IMR-90 (cell line): ENCODE data around the gene DLX3. TPM values are rescaled to one million over a fixed set of nuclear protein-coding genes. Genes with fewer than 3 reads are reported as not detected.

ENCODE experiments used
- ATAC-seq: fragments of 200-7000 bp; cut with Tn5 transposase; 2 replicates; pipeline ENCODE4 v1.9.1; 2020; ENCODE audit warnings: low read depth, mild to moderate bottlenecking, moderate library complexity
- BruUV-seq: library from RNA; stranded (reverse); fragments of 400-500 nt; replicated peaks from 2 replicates; lab custom pipeline; 2021; lab: Mats Ljungman, UMichigan
- CTCF ChIA-PET: fragments of 300-600 bp; formaldehyde crosslinking; extraction: SDS; loops from one replicate; lab custom pipeline; 2021; ENCODE audit warnings: antibody characterized with exemption; lab: Yijun Ruan, JAX
- POLR2A ChIA-PET: fragments of 300-600 bp; sonication (Branson Sonifier 250); formaldehyde crosslinking; loops from one replicate; lab custom pipeline; 2022; ENCODE audit warnings: antibody characterized with exemption; ENCODE audit not compliant: unreplicated experiment; lab: Charles Lee
- DNase-seq: peaks from one replicate; pipeline ENCODE4 v3.0.0; 2013
- H2AFZ ChIP-seq: replicated peaks from 2 replicates; pipeline ENCODE3; 2013; ENCODE audit warnings: low read length, mild to moderate bottlenecking; ENCODE audit not compliant: poor library complexity
- H2AK5ac ChIP-seq: 2 replicates; pipeline ENCODE4 v1.6.1; 2013; ENCODE audit warnings: low read depth, low read length, inconsistent platforms
- H2AK9ac ChIP-seq: replicated peaks from 2 replicates; pipeline ENCODE3; 2013; ENCODE audit warnings: mild to moderate bottlenecking, low read depth, low read length, moderate library complexity; ENCODE audit not compliant: poor library complexity
- H2BK120ac ChIP-seq: 2 replicates; pipeline ENCODE4 v1.6.1; 2013; ENCODE audit warnings: low read depth, low read length, inconsistent platforms
- H2BK15ac ChIP-seq: 3 replicates; pipeline ENCODE4 v1.6.1; 2013; ENCODE audit warnings: low read depth, low read length, inconsistent platforms
- H2BK20ac ChIP-seq: 2 replicates; pipeline ENCODE4 v1.6.1; 2013; ENCODE audit warnings: low read depth, mild to moderate bottlenecking, inconsistent platforms, low read length, moderate library complexity
- H2BK5ac ChIP-seq: 2 replicates; pipeline ENCODE4 v1.6.1; 2013; ENCODE audit warnings: mild to moderate bottlenecking, low read depth, low read length, inconsistent platforms; ENCODE audit not compliant: poor library complexity, severe bottlenecking
- H3K14ac ChIP-seq: replicated peaks from 2 replicates; pipeline ENCODE4 v1.6.1; 2013; ENCODE audit warnings: low read depth, low read length, inconsistent platforms
- H3K18ac ChIP-seq: 2 replicates; pipeline ENCODE4 v1.6.1; 2013; ENCODE audit warnings: low read depth, low read length, control low read depth
- H3K23ac ChIP-seq: 2 replicates; pipeline ENCODE4 v1.6.1; 2013; ENCODE audit warnings: low read depth, low read length, inconsistent platforms
- H3K27ac ChIP-seq: 2 replicates; pipeline ENCODE4 v1.5.1; 2013; ENCODE audit warnings: mild to moderate bottlenecking, control low read depth, low read length; ENCODE audit not compliant: insufficient read depth
- H3K27me3 ChIP-seq: 2 replicates; pipeline ENCODE4 v1.6.1; 2013; ENCODE audit warnings: low read length; ENCODE audit not compliant: control insufficient read depth, insufficient read depth
- H3K36me3 ChIP-seq: 2 replicates; pipeline ENCODE4 v1.6.1; 2013; ENCODE audit warnings: low read length, mixed read lengths; ENCODE audit not compliant: control insufficient read depth, insufficient read depth
- H3K4ac ChIP-seq: 2 replicates; pipeline ENCODE4 v1.6.1; 2013; ENCODE audit warnings: low read depth, low read length, inconsistent platforms
- H3K4me1 ChIP-seq: 2 replicates; pipeline ENCODE4 v1.6.1; 2013; ENCODE audit warnings: low read length, mixed read lengths; ENCODE audit not compliant: control insufficient read depth, insufficient read depth
- H3K4me2 ChIP-seq: 2 replicates; pipeline ENCODE4 v1.6.1; 2013; ENCODE audit warnings: low read depth, mild to moderate bottlenecking, control low read depth, low read length, moderate library complexity
- H3K4me3 ChIP-seq: 2 replicates; pipeline ENCODE4 v1.5.1; 2013; ENCODE audit warnings: low read depth, mild to moderate bottlenecking, control low read depth, low read length, moderate library complexity; ENCODE audit not compliant: insufficient read depth
- H3K56ac ChIP-seq: 2 replicates; pipeline ENCODE4 v1.6.1; 2013; ENCODE audit warnings: low read length, inconsistent platforms; ENCODE audit not compliant: insufficient read depth; ENCODE audit errors: extremely low read depth
- H3K79me1 ChIP-seq, 2 experiments: 2 replicates each; pipeline ENCODE4 v1.6.1; 2013; ENCODE audit warnings: low read length in 2 of 2, inconsistent platforms in 1 of 2, low read depth in 1 of 2
- H3K9ac ChIP-seq: 2 replicates; pipeline ENCODE4 v1.6.1; 2013; ENCODE audit warnings: low read depth, low read length, control low read depth
- H3K9me1 ChIP-seq: 2 replicates; pipeline ENCODE4 v1.6.1; 2013; ENCODE audit warnings: low read length, inconsistent platforms; ENCODE audit not compliant: insufficient read depth
- H3K9me3 ChIP-seq: 2 replicates; pipeline ENCODE4 v1.6.1; 2013; ENCODE audit warnings: low read length; ENCODE audit not compliant: control insufficient read depth, insufficient read depth
- H4K20me1 ChIP-seq: 2 replicates; pipeline ENCODE4 v1.6.1; 2013; ENCODE audit warnings: low read length, inconsistent platforms; ENCODE audit not compliant: insufficient read depth
- H4K5ac ChIP-seq: 2 replicates; pipeline ENCODE4 v1.6.1; 2013; ENCODE audit warnings: mild to moderate bottlenecking, low read depth, low read length, control low read depth
- H4K8ac ChIP-seq, 2 experiments: 2 replicates each; pipeline ENCODE4 v1.6.1; 2013; ENCODE audit warnings: low read depth in 2 of 2, low read length in 2 of 2, control low read depth in 1 of 2, inconsistent platforms in 1 of 2
- H4K91ac ChIP-seq: 2 replicates; pipeline ENCODE4 v1.6.1; 2013; ENCODE audit warnings: low read depth, low read length, inconsistent platforms; ENCODE audit not compliant: insufficient read depth
- BHLHE40 ChIP-seq: fragments of 150-350 bp; IDR thresholded peaks from 2 replicates; pipeline ENCODE4 v1.6.1; 2016; ENCODE audit warnings: mild to moderate bottlenecking, low read depth, low read length
- FOS ChIP-seq: fragments of 150-350 bp; IDR thresholded peaks from 2 replicates; pipeline ENCODE4 v1.6.1; 2016; ENCODE audit warnings: low read depth, low read length
- MAFK ChIP-seq: IDR thresholded peaks from 2 replicates; pipeline ENCODE4 v1.6.1; 2012; ENCODE audit warnings: low read depth, low read length, improper control_type of control experiment
- MAZ ChIP-seq: IDR thresholded peaks from 2 replicates; pipeline ENCODE4 v1.6.1; 2012; ENCODE audit warnings: low read depth, mild to moderate bottlenecking, low read length, improper control_type of control experiment, moderate library complexity, borderline replicate concordance
- RAD21 ChIP-seq: IDR thresholded peaks from 2 replicates; pipeline ENCODE4 v1.6.1; 2012; ENCODE audit warnings: low read length, improper control_type of control experiment
- WGBS, 2 experiments: methylation state at CpG; one replicate each; pipeline versions ENCODE4 v1.1.5 to v1.1.7; 2013; ENCODE audit warnings: missing lambda C conversion rate in 2 of 2; ENCODE audit not compliant: insufficient read length in 1 of 2; ENCODE audit errors: extremely low coverage in 2 of 2; 5-methylcytosine and 5-hydroxymethylcytosine counted together
- dilution Hi-C: fragments of 300-500 bp; cut with HindIII; formaldehyde crosslinking; loops from one replicate; pipeline ENCODE4 v1.14.3; 2018; ENCODE audit warnings: low sequenced_read_pairs; ENCODE audit not compliant: unreplicated experiment
- in situ Hi-C: fragments of 300-500 bp; cut with MboI; formaldehyde crosslinking; loops from 3 replicates; pipeline ENCODE4 v1.14.3; 2019; ENCODE audit warnings: low sequenced_read_pairs, inconsistent platforms, mixed read lengths
- intact Hi-C: fragments of 100-400 bp; cut with micrococcal nuclease; formaldehyde crosslinking; loops from 2 replicates; pipeline ENCODE4 v1.10.0; 2022
- polyA plus RNA-seq, 3 experiments: library from polyadenylated mRNA; depleted of rRNA; stranded (reverse); fragments of >200 nt; gene quantifications; 2 replicates each; pipeline ENCODE4 v1.2.3, GENCODE V29; 2012; ENCODE audit warnings: low replicate concordance in 1 of 3
- total RNA-seq: library from RNA; depleted of rRNA; stranded (reverse); fragments of >200 nt; gene quantifications from 2 replicates; pipeline ENCODE4 v1.2.3, GENCODE V29; 2012
- TF ChIP-seq, protein P1 (sequence below): fragments of 150-350 bp; IDR thresholded peaks from 2 replicates; pipeline ENCODE4 v1.6.1; 2017; ENCODE audit warnings: mild to moderate bottlenecking, antibody characterized with exemption, low read length, low read depth

The DLX3 gene
- total and polyA plus RNA-seq, 2 of the 4 experiments (the other 2 are of a cell fraction): not detected

- H3K4ac ChIP-seq: no peak overlapping the region
- intact Hi-C loops (no loop called here), in situ Hi-C loops (no loop called here)
These were observed 28.5 kb upstream of the DLX3 start for GRCh38 chr17:50023520-50023919.

More at GRCh38 chr17:50023520-50023919, 28.5 kb upstream of the DLX3 start:
- Histone ChIP-seq H4K5ac (no peak overlapping the region), H2BK20ac (no peak overlapping the region), H4K91ac (no peak overlapping the region), H2BK5ac (no peak overlapping the region), H4K8ac (no peak overlapping the region), H2AFZ (no peak overlapping the region), H3K4me1 (peaks cover 19% of the 10 kb centered on the region), H3K9me1 (peaks cover 8% of the 10 kb centered on the region), H3K36me3 (no peaks in the 10 kb centered on the region), H3K23ac (no peak overlapping the region), H3K4me2 (no peak overlapping the region), H2AK5ac (no peak overlapping the region), H4K20me1 (no peaks in the 10 kb centered on the region; the same call in 1 of the 2 replicates), H3K27ac (no peak overlapping the region), H2BK120ac (no peak overlapping the region), H3K9me3 (no peaks in the 10 kb centered on the region), H3K4me3 (no peak overlapping the region), H2BK15ac (no peak overlapping the region), H3K56ac (no peak overlapping the region), H3K9ac (no peak overlapping the region), H3K79me1 (0 out of 4 replicates have a peak, but pooled peaks cover 0 to 3% of the 10 kb centered on the region in 2 experiments), H3K14ac (no peak overlapping the region), H3K27me3 (no peaks in the 10 kb centered on the region), H3K18ac (no peak overlapping the region), H2AK9ac (no peak overlapping the region)
- BruUV-seq: no TSS peak
- ATAC-seq (no peak), DNase-seq (no peak)
- dilution Hi-C loops: no loop called here
- no CpG with 5 or more reads among the region's 8 CpGs for WGBS, 2 experiments
- ChIA-PET POLR2A (no interaction called here), CTCF (no interaction called here)
- no peak for TF ChIP-seq FOS
- TF ChIP-seq RAD21: no peak
- no peak for TF ChIP-seq MAFK
- TF ChIP-seq, protein P1, sequence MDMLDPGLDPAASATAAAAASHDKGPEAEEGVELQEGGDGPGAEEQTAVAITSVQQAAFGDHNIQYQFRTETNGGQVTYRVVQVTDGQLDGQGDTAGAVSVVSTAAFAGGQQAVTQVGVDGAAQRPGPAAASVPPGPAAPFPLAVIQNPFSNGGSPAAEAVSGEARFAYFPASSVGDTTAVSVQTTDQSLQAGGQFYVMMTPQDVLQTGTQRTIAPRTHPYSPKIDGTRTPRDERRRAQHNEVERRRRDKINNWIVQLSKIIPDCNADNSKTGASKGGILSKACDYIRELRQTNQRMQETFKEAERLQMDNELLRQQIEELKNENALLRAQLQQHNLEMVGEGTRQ: no peak
- no peak for TF ChIP-seq MAZ
- TF ChIP-seq BHLHE40: no peak
